RCC 7860 (cell line): ENCODE results near the gene DBX2.
"Not testable (repeated sequence)": the region's sequence is repeated elsewhere in the genome, so short reads cannot be mapped to it uniquely, and the experiment has no call there.

Experiments used
- DNase-seq: peaks from one replicate; pipeline ENCODE4 v3.0.0-alpha.2; 2015; ENCODE audit warnings: low spot score
- FAIRE-seq: peaks from 2 replicates; lab custom pipeline; 2012; peaks lifted over from hg19 to GRCh38; lab: Jason Lieb, UNC

The DBX2 gene

DNA sequence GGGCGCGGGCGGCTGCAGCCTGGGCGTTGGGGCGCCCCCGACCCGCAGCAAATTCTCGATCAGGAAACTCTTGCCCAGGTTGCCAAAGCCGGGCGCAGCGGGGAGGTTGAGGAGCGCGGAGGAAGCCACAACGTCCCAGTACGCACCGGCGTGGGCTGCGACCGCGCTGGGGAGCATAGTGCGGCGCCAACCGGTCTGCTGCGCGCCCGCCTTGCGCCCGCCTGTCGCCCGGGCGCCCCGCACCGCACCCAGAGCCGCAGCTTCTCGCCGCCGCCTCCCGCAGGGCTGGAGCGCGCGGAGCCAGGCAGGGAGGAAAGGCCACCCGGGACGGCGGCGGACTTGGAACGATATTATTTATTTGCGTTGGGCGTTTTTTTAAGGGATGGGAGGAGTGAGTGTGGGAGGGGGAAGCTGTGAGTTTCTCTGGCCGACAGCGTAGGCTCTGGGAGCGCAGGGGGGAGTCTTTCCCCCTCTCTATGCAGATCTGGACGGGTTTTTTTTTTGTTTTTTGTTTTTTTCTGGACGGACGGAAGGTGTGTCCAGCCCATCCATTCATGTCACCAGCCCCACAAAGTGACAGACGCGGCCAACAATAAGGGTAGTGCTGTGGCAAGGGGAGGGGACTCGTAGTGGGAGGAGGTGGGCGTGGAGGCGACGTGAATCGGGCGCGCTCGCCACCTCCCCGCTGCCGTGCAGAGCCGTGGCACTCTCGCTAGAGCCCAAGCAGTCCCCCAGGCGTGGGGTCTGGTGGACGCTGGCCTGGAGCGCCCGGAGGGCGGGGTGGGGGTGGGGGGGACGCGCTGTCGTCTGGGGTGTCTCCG is at the start of gene DBX2:
DBX2 (minus strand) TSS at position 349 of the 821 bp plus-strand sequence; CDS start at position 177, 172 bp downstream.
- FAIRE-seq (no peak), DNase-seq (no peak)

DNA sequence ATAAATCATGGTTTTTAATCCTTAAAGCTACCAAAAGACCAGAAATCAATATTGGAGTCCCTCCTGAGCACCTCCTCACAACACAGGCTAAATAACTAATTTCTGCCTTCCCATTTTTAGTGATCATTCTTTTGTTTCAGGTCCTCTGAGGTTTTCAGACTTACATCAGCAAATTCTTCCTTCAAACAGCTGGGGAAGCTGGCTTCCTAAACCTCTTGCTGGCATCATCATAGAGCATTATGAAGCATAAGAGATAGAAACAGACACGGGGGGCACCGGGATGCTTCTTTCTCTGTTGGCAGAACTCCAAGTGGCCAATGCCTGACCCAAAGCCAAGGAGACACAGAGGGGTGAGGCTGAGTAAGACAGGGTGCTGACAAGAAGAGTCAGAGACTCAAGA is 47.9 kb upstream of the DBX2 start:
- no peak for FAIRE-seq

DNA sequence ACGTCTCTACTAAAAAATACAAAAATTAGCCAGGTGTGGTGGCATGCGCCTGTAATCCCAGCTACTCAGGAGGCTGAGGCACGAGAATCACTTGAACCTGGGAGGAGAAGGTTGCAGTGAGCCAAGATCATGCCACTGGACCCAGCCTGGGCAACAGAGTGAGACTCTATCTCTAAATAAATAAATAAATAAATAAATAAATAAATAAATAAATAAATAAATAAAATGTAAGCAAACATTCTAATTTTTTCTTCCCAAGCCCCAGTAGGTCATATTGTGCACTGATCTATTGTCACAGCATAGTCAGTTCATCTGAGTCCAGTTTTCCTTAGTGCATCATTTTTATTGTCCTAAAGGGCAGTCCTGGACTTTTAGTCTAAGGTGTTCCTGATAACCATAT is 44.5 kb upstream of the DBX2 start:
- FAIRE-seq, DNase-seq: not testable (repeated sequence)

More for the DNA sequence above, 47.9 kb upstream of the DBX2 start:
- DNase-seq = no peak

DNA sequence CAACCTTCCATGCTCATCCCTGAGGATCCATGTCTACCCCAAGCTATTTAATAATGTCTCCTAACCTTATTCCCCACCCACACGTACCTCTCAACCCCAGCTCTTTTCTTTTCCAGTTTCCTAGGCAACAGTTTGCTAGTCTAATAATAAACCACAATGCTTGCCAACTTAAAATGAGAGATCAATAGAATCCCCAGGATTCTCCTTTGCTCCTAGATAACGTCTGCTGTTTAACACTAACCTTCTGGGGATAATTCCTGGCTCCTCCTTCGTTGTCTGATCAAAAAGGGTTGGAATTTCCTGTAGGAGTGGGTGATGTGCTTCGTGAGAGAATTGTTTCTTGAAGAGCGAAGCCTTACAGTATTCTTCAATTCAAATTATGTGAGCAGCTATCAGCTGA is 42.2 kb upstream of the DBX2 start:
- FAIRE-seq = no peak
- no peak for DNase-seq

DNA sequence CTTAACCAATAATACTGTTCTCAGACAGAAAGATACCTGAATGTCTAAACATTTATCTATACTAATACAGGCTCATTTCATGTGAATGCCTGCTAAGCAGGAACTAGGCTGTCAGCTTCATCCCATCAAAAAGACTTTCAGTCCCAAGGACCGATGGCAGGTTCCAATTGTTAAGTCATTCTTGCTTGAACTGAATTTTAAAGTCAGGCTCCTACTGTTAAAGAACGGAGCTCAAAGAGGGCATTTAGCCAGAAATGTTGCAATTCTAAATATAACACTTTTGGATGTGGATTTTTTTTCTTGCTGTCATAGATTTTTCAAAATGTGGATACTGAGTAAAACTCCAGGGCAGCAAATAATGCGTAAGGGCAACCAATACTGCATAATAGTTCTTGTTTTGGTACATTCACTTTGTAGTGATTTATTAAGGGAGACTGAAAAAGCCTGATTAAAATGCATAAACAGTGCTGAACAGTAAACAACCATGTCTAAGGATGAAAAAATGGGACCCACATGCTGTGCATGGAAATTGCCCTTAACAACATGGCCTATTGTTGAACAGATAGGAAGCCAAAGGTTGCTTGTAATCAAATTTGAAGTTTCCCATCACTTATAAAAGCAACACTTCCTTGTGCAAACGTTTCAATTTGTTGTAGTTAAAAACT is 38.6 kb upstream of the DBX2 start:
- FAIRE-seq = no peak
- DNase-seq = no peak

DNA sequence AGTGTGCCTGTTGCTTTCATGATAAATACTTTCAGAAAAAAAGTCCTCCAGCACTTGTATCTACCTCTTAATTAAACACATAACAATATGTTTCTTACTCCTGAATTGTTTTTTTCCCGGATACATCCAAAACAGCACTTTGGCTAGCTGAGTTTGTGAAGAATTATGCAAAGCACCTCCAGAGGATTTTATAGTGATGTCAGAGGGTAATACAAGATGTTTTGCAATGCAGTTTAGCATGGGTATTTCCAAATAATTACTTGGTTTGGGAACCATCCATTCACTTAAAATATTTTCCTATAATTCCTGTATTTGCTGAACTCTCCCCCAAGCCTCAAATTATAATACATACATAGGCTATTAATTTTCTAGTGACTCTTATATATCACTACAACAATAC is 37.7 kb upstream of the DBX2 start:
- no peak for DNase-seq
- FAIRE-seq = no peak

DNA sequence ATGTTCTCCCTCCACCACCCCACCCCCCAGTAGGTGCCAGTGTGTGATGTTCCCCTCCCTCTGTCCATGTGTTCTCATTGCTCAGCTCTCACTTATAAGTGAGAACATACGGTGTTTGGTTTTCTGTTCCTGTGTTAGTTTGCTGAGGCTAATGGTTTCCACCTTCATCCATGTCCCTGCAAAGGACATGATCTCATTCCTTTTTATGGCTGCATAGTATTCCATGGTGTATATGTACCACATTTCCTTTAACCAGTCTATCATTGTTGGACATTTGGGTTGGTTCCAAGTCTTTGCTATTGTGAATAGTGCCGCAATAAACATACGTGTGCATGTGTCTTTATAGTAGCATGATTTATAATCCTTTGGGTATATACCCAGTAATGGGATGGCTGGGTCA is 33.3 kb upstream of the DBX2 start:
- FAIRE-seq = not testable (repeated sequence)

DNA sequence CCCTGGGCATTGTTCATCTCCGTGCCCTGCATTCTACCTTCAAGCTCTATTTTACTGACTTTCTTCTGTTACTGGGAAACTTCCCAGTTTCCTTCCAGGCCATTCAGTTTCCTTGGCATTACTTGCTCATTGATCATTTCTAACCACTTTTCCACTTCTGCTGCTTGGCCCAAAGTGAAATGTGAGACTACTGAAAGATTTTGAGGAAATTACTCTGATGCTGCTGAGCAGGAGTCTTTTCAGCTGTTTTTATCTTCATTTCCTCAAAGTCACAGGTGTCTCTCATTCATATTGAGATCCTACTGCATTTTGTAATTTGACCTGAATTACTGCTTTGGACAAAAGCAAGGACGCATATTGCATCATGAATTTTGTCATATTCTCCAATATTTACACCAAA is 26.4 kb upstream of the DBX2 start:
- DNase-seq (no peak), FAIRE-seq (no peak)

More for the DNA sequence above, 33.3 kb upstream of the DBX2 start:
- DNase-seq = not testable (repeated sequence)

DNA sequence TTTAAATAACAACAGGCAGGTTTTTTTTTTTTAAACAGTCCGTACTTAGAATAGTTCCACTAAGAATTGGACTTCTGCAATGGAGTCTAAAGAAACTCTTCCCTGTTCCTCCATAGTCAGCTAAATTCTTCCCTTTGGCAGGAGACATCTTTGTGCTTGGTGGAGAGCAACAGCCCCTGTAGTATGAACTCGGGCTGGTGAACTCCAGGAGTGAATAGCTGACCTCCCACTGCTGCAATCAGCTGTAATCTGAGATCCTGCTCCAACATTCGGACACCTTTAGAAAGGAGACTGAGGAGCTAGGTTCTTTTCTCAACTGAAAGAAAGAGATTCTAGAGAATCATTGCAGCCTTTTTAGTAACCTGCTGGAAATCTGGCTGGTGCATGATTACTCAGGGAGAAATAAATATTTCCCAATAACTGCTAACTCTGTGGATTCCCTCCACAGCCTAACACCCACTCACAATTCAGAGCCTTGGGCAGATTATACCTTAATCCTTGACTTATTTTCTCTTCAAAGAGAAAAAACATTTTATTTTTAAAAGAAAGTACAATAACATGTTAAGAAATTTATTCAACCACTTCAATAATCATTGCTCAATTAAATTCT is 25.6 kb upstream of the DBX2 start:
- DNase-seq = no peak
- FAIRE-seq = no peak

DNA sequence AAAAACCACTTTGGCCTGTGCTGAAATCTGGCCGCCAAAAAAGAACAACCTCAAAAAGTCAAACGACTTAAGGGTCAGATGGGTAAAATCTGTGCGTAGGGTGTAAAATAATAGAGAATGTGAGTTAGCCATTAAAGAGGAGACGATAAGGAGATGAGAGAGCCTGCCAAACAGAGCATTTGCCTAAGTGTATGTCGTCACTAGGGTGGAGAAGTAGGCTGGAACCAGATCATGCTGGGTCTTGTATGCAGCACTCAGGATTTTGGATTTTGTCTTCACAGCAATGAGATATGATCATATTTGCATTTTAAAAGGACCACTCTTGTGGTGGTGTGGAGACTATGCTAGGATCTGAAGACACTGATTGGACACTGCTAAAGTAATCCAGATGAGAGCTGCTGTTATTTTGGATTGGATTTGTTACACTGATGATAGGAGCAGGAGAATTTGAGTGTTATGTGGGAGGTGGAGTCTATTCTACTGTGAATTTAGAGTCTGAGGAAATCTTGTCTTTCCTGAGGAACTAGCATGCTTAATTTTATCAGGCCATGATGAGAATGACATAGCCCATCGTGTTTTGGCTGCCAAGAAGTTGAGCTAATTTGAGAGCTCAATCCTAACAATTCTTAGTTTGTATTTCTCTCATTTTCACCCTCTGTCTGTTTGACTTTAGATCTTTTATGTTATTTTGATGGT is 24.8 kb upstream of the DBX2 start:
- FAIRE-seq (no peak), DNase-seq (no peak)

DNA sequence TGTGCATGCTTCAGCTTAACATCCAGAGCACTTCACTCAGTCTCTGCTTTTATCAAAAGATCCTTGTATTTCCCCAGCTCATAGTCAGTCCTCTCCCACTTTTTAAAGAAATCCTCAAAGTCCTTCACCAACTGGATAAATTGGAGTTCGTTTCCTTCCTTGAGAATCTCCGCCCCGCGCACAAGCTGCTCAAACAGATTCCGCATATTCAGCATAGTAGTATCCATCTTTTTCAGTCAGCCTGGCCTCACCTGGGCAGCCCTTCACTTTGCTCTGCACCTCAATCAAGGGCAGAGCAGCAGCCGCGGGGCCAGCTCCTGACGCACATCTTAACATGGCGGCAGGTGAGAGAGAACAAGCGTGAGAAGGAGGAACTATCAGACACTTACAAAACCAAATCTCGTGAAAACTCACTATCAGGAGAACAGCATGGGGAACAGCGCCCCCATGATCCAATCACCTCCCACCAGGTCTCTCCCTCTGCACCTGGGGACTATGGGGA is 14.3 kb upstream of the DBX2 start:
- no peak for FAIRE-seq

DNA sequence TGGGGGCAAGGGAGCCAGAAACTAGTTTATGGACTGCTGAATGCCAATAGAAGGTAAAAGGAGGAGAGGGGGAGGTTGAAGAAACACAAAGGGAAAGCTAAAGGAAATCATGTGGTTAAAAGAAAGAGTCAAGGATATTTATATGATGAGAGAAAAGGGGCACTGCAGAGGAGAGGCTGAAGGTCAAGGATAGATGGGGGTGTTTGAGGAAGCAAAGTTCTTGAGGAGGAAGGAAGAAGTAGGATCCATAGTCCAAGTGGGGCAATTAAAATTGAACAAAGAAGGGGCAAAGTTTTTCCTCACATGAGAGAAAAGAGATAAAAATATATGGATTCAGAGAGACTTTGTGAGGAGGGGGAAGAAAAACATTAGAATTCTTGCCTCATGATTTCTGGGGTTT is 10.1 kb upstream of the DBX2 start:
- DNase-seq = no peak
- no peak for FAIRE-seq

More for the DNA sequence above, 14.3 kb upstream of the DBX2 start:
- DNase-seq = no peak

DNA sequence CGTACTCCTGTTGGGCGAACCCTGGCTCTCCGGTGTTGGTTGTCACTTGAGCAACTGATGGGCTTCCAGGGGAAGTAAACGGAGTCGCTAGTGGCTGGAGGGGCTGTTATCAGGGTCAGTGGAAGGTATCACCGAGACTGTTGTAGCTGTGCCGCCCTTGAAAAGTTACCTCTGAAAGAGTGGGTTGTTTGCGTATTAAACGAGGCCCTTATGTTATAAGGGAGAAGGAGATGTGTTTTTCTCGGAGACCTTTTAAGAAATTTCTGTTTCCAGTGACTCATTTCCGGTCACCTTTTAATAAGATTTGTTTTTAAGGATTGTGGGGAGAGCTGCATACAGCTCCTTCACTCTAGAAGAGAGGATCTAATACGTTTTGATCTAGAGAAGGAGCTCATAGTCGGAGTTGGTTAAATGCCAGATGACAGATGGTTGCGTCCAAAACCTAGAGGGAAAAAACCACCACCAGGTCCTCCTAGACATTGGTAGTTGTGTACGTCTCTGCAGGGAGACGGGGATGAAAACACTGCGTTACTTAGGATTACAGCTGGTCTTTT is 750 bp upstream of the DBX2 start:
- FAIRE-seq = no peak
- DNase-seq = no peak

DNA sequence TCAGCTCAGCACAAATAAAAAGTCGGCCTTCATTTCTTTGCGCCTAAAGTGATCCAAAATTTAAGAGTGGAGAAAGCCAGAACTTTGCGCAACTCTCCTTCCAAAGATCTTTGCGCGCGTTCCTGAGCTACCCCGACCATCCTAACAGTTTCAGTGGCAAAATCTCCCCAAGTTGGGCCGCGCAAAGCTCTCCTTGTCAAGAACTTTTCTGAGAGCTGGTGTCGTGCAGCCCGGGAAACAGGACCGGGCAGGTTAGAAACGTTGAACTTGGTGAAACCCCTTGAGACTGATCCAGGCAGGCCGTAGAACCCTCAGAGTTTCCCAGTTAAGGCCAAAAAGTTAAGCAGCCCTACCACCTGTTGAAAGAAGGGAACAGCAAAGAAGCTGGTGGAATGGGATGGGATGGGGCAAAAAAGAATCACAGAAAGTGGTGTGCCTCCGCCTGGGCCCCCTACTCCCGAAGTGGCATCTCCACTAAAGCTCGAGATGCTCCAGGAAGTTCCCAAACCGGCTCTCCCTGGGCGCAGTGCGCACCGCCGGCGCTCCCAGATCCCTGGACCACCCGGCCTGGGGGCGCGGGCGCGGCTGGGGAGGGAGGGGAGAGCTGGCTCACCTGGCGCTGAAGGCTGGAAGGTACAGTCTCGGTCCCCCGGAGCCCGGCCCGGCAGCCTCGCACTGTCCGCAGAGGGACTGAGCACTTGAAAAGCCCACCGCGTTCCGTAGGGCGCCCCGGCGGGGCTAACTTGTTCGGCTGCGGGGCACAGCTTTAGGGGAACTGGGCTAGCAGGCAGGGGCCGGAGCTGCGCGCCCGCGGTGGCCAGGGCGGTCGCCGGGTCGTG is 768 bp downstream of the DBX2 start:
- FAIRE-seq (no peak), DNase-seq (no peak)

DNA sequence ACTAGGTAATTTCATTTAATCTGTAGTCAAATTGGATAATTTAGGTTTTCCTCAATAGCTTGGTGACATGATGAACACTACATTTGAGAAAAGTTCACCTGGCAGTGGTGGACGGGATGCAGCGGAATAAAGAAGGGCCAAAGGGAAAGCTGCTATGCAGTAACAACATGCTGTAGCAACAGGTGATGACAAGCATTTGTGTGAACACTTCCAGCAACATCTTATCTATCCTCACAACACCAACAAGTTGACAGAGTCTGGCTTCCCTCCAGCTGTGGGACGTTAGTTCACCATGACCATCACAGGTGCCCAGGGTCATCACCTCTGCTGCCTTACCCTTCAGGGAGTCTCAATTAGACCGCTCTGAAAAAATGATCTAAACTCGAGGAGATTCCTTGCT is 8.3 kb downstream of the DBX2 start:
- DNase-seq = no peak
- FAIRE-seq = no peak

DNA sequence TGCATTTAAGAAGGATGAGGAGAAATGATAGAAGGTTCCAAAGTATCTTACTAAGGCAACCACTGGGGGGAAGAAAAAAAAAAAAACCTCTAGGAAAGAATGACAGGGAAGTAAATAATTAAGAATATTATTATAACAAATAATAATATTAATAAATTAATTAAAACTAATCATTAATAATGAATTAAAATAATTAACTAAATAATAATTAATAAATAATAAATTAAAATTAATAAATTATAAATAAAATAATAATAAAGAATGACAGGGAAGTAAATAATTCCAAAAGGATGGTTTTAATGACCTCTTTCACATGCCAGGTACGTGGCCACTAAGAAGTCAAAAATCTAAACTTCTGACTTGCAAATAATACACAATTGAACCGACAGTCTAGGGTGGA is 9.9 kb downstream of the DBX2 start:
- FAIRE-seq = peak; percentile 8
- DNase-seq = no peak

DNA sequence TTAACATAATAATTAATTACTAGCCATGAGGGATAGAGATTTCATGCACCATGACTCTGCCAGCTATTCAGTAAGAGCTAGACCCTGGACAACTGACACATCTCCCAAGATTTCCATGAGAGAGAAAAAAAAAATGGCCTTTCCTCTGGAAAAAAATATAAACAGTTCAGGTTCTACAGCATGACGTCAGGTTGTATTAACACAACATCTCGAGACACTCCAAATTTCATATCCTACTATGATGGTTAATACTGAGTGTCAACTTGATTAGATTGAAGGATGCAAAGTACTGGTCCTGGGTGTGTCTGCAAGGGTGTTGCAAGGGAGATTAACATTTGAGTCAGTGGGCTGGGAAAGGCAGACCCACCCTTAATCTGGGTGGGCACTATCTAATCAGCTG is 11.1 kb downstream of the DBX2 start:
- DNase-seq = no peak
- no peak for FAIRE-seq

DNA sequence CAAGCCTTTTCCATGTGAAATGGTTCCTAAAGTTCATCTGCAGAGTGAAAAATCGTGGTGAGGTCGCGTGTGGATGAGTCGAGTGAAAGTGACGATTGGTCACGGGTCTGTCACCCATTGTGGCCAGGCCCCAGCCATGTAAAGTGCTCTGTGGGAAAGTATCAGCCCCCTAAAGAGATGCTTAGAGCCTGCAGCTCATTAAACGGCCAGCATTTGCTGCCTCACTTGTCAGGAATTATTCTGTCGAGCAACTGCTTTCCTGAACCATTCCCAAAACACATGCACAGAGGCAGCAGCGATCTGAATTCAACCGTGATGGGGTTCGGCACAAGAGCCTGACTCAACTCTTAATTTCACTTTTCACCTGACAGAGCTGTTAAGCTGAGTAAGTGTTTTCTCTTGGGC is 16.0 kb downstream of the DBX2 start:
- FAIRE-seq = no peak
- DNase-seq = no peak

DNA sequence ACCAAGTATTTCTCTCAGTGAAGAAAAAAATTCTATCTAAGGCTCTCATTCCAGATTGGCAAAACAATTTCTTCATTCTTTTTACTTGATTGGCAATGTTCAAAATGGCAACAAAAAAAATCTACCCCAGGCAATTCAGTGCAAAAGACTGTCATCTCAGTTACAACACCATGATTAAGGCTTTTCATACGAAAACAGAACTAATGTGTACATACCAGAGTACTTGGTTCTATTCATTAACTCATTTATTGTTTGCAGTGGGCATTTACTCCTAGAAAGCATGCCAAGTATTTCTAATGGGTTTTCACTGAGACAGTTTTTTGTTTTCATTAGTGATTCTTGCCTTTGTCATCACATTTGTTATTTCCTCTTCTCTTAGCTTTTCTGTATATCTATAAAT is 33.0 kb downstream of the DBX2 start:
- FAIRE-seq (no peak), DNase-seq (no peak)

DNA sequence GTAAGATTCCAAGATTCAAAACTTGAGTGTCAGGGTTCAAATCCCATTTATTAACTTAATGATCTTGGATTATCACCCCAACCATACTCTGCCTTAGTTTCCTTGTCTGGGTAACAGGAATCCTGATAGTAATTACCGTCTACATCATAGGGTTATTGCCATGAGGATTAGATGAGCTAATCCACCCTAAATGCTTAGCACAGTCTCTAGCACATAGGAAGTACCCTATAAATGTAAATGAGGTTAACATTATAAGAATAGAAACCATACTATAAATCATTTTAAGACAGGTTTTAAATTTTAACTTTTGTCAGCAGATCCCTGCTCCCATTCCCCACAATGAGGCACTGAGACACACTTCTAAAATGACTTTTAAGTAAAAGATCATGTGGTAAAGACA is 36.5 kb downstream of the DBX2 start:
- FAIRE-seq (no peak), DNase-seq (no peak)
